ENCODE measurements around the gene SLC45A3. TPM values are rescaled to one million over a fixed set of nuclear protein-coding genes. Genes with fewer than 3 reads are reported as not detected.
"Not testable (repeated sequence)": the region's sequence is repeated elsewhere in the genome, so short reads cannot be mapped to it uniquely, and the experiment has no call there.

The SLC45A3 gene
- total and polyA plus RNA-seq, 5 donors = 1.5 to 3.6 (median 2.1) TPM

GRCh38 chr1:205660361-205660760 is 19.9 kb downstream of the SLC45A3 start:
- intact Hi-C loops (cut with DNase I) = loop anchor here in 3 of 4 donors (2.0 to 5.0 kb wide), 3 partner anchors 47 to 52 kb away; no protein-coding TSS in a partner anchor
- WGBS = 63% methylated on average over 8 of the region's 8 CpGs
- no peaks in the 10 kb centered on the region for H3K27me3 ChIP-seq (ENCODE audit: control insufficient read depth, insufficient read depth)
- H3K4me3 ChIP-seq (ENCODE audit: low read length) = no peak overlapping the region
- no peak for ATAC-seq
- no peak overlapping the region for H3K27ac ChIP-seq (ENCODE audit: low read length)
- peaks cover 5% of the 10 kb centered on the region for H3K4me1 ChIP-seq (ENCODE audit: control insufficient read depth, insufficient read depth, low read length)
- DNase-seq = peak in 1 of 3 donors; percentile 48
- no peaks in the 10 kb centered on the region for H3K9me3 ChIP-seq (ENCODE audit: control insufficient read depth, low read length)

DNA sequence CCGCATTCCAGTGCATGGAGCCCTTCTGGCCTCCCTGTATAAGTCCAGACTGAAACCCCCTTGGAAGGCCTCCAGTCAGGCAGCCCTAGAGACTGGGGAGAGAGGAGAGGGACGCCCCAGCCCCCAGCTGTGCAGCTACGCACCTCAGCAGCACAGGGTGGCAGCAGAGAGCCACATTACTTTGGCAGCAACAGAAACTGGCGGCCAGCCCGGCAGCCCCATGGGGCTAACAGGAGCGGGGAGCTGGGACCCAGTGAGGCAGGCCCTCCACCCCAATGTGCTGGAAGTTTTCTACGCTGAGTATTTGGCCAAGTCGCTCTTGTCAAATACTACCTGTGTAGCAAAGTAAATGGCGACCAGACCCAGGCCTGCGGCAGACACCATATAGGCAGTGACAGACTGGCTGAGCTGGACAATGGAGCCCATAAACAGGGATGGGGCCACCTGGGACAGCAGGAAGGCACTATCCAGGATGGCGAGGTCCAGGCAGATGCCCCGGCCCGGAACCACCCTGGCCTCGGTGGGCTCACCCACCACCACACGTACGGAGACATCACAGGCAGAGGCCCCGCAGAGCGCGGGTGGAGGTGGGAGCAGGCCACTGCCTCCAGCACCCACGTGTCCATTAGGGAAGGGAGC is 21.2 kb downstream of the SLC45A3 start:
- ATAC-seq (peak; percentile 79 to 85), DNase-seq (peak; percentile 85 to 95 (median 95))
- peaks cover 5% of the 10 kb centered on the region for H3K4me1 ChIP-seq (ENCODE audit: control insufficient read depth, insufficient read depth, low read length)
- H3K4me3 ChIP-seq (ENCODE audit: low read length) = no peak overlapping the region
- 47% methylated on average over 20 of the region's 20 CpGs for WGBS
- intact Hi-C loops (cut with DNase I) = loop anchor here (5.0 to 10.0 kb wide), 7 partner anchors 43 to 318 kb away; no protein-coding TSS in a partner anchor
- H3K9me3 ChIP-seq (ENCODE audit: control insufficient read depth, low read length) = no peaks in the 10 kb centered on the region
- H3K27ac ChIP-seq (ENCODE audit: low read length) = no peak overlapping the region
- H3K27me3 ChIP-seq (ENCODE audit: control insufficient read depth, insufficient read depth) = no peaks in the 10 kb centered on the region

DNA sequence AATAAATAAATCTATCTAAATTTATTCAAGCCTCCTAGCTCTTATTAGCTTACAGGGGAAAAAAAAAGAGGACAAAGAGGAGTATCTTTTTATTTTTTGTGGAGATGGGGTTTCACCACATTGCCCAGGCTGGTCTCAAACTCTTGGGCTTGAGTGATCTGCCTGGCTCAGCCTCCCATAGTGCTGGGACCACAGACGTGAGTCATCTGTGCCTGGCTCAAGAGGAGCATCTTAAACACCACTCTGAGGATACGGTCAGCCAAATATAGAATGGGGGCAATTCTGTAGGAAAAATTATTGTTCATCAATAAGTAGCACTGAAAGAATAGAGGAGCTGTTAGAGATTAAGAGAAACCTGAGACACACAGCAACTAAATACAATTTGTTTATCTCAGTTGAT is 24.1 kb downstream of the SLC45A3 start:
- DNase-seq = peak in 1 of 3 donors; percentile 17
- Histone ChIP-seq H3K9me3 (ENCODE audit: control insufficient read depth, low read length) (no peaks in the 10 kb centered on the region), H3K27me3 (ENCODE audit: control insufficient read depth, insufficient read depth) (no peaks in the 10 kb centered on the region), H3K4me3 (ENCODE audit: low read length) (no peak overlapping the region), H3K27ac (ENCODE audit: low read length) (no peak overlapping the region), H3K4me1 (ENCODE audit: control insufficient read depth, insufficient read depth, low read length) (peaks cover 5% of the 10 kb centered on the region)
- WGBS = 48% methylated on average over 2 of the region's 2 CpGs
- no peak for ATAC-seq
- intact Hi-C loops (cut with DNase I) = loop anchor here (2.0 to 10.0 kb wide), 8 partner anchors 46 to 321 kb away; no protein-coding TSS in a partner anchor

DNA sequence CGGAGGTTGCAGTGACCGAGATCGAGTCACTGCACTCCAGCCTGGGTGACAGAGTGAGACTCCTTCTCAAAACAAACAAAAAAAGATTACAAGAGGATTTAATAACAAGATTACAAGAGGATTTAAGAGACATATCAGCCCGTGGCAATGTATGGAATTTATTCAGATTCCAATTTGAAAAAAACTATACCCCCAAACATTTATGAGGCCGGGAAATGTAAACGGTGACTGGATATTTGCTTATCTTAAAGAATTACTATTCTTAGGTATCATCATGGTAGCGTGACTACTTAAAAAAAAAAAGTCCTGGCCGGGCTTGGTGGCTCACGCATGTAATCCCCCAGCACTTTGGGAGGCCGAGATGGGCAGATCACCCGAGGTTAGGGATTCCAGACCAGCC is 27.3 kb downstream of the SLC45A3 start:
- no peak for ATAC-seq
- intact Hi-C loops (cut with DNase I) = loop anchor here in 1 of 4 donors (10.0 kb wide), 1 partner anchor 322 kb away; no protein-coding TSS in a partner anchor

DNA sequence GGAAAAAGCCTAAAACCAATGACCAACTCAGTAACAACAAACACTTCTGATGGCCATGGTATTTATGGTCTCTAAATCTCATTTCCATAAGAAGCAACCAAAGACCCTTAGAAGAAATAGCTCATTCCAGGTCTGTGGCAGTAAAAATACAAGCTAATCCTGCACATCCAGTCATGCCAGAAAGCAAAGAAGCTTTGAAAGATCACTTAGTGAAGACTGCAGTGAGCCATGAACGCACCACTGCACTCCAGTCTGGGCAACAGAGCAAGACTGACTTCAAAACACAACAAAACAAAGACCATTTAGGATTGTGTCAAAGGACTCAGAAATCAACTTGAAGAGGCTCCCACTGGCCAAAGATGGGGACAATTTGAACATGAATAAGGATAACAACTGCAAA is 30.1 kb downstream of the SLC45A3 start:
- Histone ChIP-seq H3K27me3 (ENCODE audit: control insufficient read depth, insufficient read depth) (no peaks in the 10 kb centered on the region), H3K4me3 (ENCODE audit: low read length) (no peak overlapping the region), H3K4me1 (ENCODE audit: control insufficient read depth, insufficient read depth, low read length) (no peaks in the 10 kb centered on the region), H3K9me3 (ENCODE audit: control insufficient read depth, low read length) (no peaks in the 10 kb centered on the region), H3K27ac (ENCODE audit: low read length) (no peak overlapping the region)
- ATAC-seq (no peak), DNase-seq (no peak)
- intact Hi-C loops (cut with DNase I) = loop anchor here in 1 of 4 donors (10.0 kb wide), 1 partner anchor 325 kb away; no protein-coding TSS in a partner anchor
- 85% methylated on average over 1 of the region's 1 CpG for WGBS

More for the DNA sequence above, 27.3 kb downstream of the SLC45A3 start:
- 77% methylated on average over 11 of the region's 11 CpGs for WGBS
- Histone ChIP-seq H3K9me3 (ENCODE audit: control insufficient read depth, low read length) (no peaks in the 10 kb centered on the region), H3K4me3 (ENCODE audit: low read length) (no peak overlapping the region), H3K27ac (ENCODE audit: low read length) (no peak overlapping the region), H3K4me1 (ENCODE audit: control insufficient read depth, insufficient read depth, low read length) (no peaks in the 10 kb centered on the region), H3K27me3 (ENCODE audit: control insufficient read depth, insufficient read depth) (no peaks in the 10 kb centered on the region)
- no peak for DNase-seq

- WGBS = 82% methylated on average over 8 of the region's 8 CpGs
- H3K27me3 ChIP-seq (ENCODE audit: control insufficient read depth, insufficient read depth) = no peaks in the 10 kb centered on the region
- no peaks in the 10 kb centered on the region for H3K9me3 ChIP-seq (ENCODE audit: control insufficient read depth, low read length)
- intact Hi-C loops (cut with DNase I) = loop anchor here in 1 of 4 donors (5.0 kb wide), 1 partner anchor 58 kb away; no protein-coding TSS in a partner anchor
- ATAC-seq = no peak
- no peak overlapping the region for H3K4me3 ChIP-seq (ENCODE audit: low read length)
- no peak overlapping the region for H3K27ac ChIP-seq (ENCODE audit: low read length)
- DNase-seq = no peak
- no peaks in the 10 kb centered on the region for H3K4me1 ChIP-seq (ENCODE audit: control insufficient read depth, insufficient read depth, low read length)
Observed at GRCh38 chr1:205645519-205645918, 34.8 kb downstream of the SLC45A3 start.

- Histone ChIP-seq H3K27me3 (ENCODE audit: control insufficient read depth, insufficient read depth) (no peaks in the 10 kb centered on the region), H3K4me3 (ENCODE audit: low read length) (no peak overlapping the region), H3K9me3 (ENCODE audit: control insufficient read depth, low read length) (no peaks in the 10 kb centered on the region), H3K4me1 (ENCODE audit: control insufficient read depth, insufficient read depth, low read length) (no peaks in the 10 kb centered on the region), H3K27ac (ENCODE audit: low read length) (no peak overlapping the region)
- 97% methylated on average over 2 of the region's 2 CpGs for WGBS
- intact Hi-C loops (cut with DNase I) = no loop called here
- no peak for ATAC-seq
- no peak for DNase-seq
Observed at GRCh38 chr1:205642679-205643307, 37.5 kb downstream of the SLC45A3 start.

DNA sequence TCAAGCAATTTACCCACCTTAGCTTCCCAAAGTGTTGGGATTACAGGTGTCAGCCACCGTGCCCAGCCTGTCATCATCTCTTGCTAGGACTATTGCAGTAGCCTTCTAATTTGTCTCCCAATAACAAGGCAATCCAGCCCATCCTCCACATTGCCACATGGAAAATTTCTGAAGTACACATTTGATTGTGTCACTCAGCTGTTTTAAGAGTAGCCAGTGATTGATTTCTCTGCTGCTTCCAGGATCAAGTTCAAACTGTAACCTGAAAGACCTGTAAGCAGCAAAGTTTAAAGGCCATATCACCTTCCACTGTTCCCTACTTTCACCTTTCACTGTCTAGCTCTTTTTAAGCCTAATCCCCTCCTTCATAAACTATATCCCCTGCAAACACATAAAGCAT is 40.7 kb downstream of the SLC45A3 start:
- no peak for ATAC-seq
- intact Hi-C loops (cut with DNase I) = loop anchor here in 1 of 4 donors (5.0 to 10.0 kb wide), 2 partner anchors 47 to 105 kb away; no protein-coding TSS in a partner anchor
- WGBS = 98% methylated on average over 1 of the region's 1 CpG

GRCh38 chr1:205637854-205638468 is 42.3 kb downstream of the SLC45A3 start:
- intact Hi-C loops (cut with DNase I) = loop anchor here in 1 of 4 donors (5.0 to 10.0 kb wide), 2 partner anchors 46 to 103 kb away; no protein-coding TSS in a partner anchor
- Histone ChIP-seq H3K27ac (ENCODE audit: low read length) (no peak overlapping the region), H3K4me1 (ENCODE audit: control insufficient read depth, insufficient read depth, low read length) (no peaks in the 10 kb centered on the region), H3K4me3 (ENCODE audit: low read length) (no peak overlapping the region), H3K9me3 (ENCODE audit: control insufficient read depth, low read length) (no peaks in the 10 kb centered on the region), H3K27me3 (ENCODE audit: control insufficient read depth, insufficient read depth) (no peaks in the 10 kb centered on the region)
- WGBS = 92% methylated on average over 9 of the region's 9 CpGs
- no peak for DNase-seq
- no peak for ATAC-seq

More for the DNA sequence above, 40.7 kb downstream of the SLC45A3 start:
- H3K4me3 ChIP-seq (ENCODE audit: low read length) = no peak overlapping the region
- no peaks in the 10 kb centered on the region for H3K27me3 ChIP-seq (ENCODE audit: control insufficient read depth, insufficient read depth)
- H3K4me1 ChIP-seq (ENCODE audit: control insufficient read depth, insufficient read depth, low read length) = no peaks in the 10 kb centered on the region
- DNase-seq = no peak
- no peaks in the 10 kb centered on the region for H3K9me3 ChIP-seq (ENCODE audit: control insufficient read depth, low read length)
- no peak overlapping the region for H3K27ac ChIP-seq (ENCODE audit: low read length)

DNA sequence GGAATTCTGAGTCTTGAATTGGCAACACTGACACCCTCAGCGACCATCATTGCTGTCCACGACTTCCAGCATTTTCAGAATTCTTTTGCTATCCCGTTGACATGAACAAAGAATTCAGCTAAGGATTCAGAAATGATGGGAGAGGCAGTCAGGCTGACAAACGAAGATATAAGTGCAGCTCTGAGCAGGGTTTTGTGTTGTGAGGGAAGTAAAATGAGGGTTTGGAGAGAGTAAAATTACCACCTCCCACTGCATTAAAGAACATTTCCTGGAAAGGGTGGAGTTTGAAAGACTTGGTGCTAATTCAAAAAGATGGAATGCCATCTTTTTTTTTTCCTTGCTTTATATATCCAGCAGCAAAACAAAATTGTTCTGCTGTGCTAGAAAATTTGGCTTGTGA is 43.6 kb downstream of the SLC45A3 start:
- DNase-seq (no peak), ATAC-seq (no peak)
- Histone ChIP-seq H3K4me3 (ENCODE audit: low read length) (no peak overlapping the region), H3K27me3 (ENCODE audit: control insufficient read depth, insufficient read depth) (no peaks in the 10 kb centered on the region), H3K4me1 (ENCODE audit: control insufficient read depth, insufficient read depth, low read length) (no peaks in the 10 kb centered on the region), H3K9me3 (ENCODE audit: control insufficient read depth, low read length) (no peaks in the 10 kb centered on the region), H3K27ac (ENCODE audit: low read length) (no peak overlapping the region)
- 10% methylated on average over 4 of the region's 4 CpGs for WGBS
- intact Hi-C loops (cut with DNase I) = loop anchor here in 1 of 4 donors (5.0 to 10.0 kb wide), 2 partner anchors 44 to 102 kb away; no protein-coding TSS in a partner anchor

GRCh38 chr1:205636138-205636530 is 44.2 kb downstream of the SLC45A3 start:
- not testable (repeated sequence) for H3K4me1 ChIP-seq (ENCODE audit: control insufficient read depth, insufficient read depth, low read length); H3K9me3 ChIP-seq (ENCODE audit: control insufficient read depth, low read length); ATAC-seq; H3K4me3 ChIP-seq (ENCODE audit: low read length); DNase-seq; H3K27me3 ChIP-seq (ENCODE audit: control insufficient read depth, insufficient read depth); H3K27ac ChIP-seq (ENCODE audit: low read length)
- 83% methylated on average over 7 of the region's 7 CpGs for WGBS
- intact Hi-C loops (cut with DNase I) = loop anchor here in 1 of 4 donors (5.0 to 10.0 kb wide), 2 partner anchors 44 to 101 kb away; no protein-coding TSS in a partner anchor

Data from right cardiac atrium (tissue), 5 donors.